HCT116 (cell line): Measurements from ENCODE around the gene HTRA2. TPM values are rescaled to one million over a fixed set of nuclear protein-coding genes. Genes with fewer than 3 reads are reported as not detected.

ENCODE experiments used
- ATAC-seq: fragments of 200-7000 bp; cut with Tn5 transposase; 2 replicates; pipeline ENCODE4 v1.9.1; 2020; ENCODE audit warnings: mild to moderate bottlenecking, moderate library complexity
- BruUV-seq: library from RNA; stranded (reverse); fragments of 400-500 nt; replicated peaks from 2 replicates; lab custom pipeline; 2021; lab: Mats Ljungman, UMichigan
- CTCF ChIA-PET: fragments of 300-600 bp; sonication (Branson Sonifier 250); formaldehyde crosslinking; loops from one replicate; lab custom pipeline; 2021; ENCODE audit warnings: antibody characterized with exemption; lab: Charles Lee
- POLR2A ChIA-PET: fragments of 300-600, 350-600 bp; sonication (Branson Sonifier 250); formaldehyde crosslinking; loops from one replicate; lab custom pipeline; 2021; ENCODE audit warnings: antibody characterized with exemption; lab: Charles Lee
- RAD21 ChIA-PET, 2 experiments: fragments of 300-600 bp; sonication (Branson Sonifier 250); formaldehyde crosslinking; loops; one replicate each; lab custom pipeline; 2023; ENCODE audit warnings: low total read pairs in 2 of 2; ENCODE audit not compliant: uncharacterized antibody in 2 of 2, unreplicated experiment in 2 of 2, low non-redundant PET in 1 of 2; lab: Charles Lee
- DNase-seq: peaks from one replicate; pipeline ENCODE4 v3.0.0-alpha.2; 2010; ENCODE audit warnings: low read depth, low spot score
- H2AFZ ChIP-seq: fragments of 200-600 bp; shearing (Covaris generic), sonication (generic); 2 replicates; pipeline ENCODE4 v1.6.1; 2017; ENCODE audit warnings: low read depth, mixed run types, mixed read lengths, antibody characterized with exemption, low read length; ENCODE audit not compliant: poor library complexity, severe bottlenecking
- H3K27ac ChIP-seq: 2 replicates; pipeline ENCODE4 v1.5.1; 2012; ENCODE audit warnings: low read depth, low read length
- H3K27me3 ChIP-seq: fragments of 200-600 bp; sonication (generic); 2 replicates; pipeline ENCODE4 v1.6.1; 2016; ENCODE audit warnings: mixed run types, low read length, mixed read lengths; ENCODE audit not compliant: insufficient read depth
- H3K36me3 ChIP-seq, 2 experiments: fragments of 200-500 bp in 1 of 2; fragments of 200-600 bp in 1 of 2; sonication (Bioruptor generic) in 1 of 2; sonication (generic) in 1 of 2; 2 replicates each; pipeline versions ENCODE4 v1.5.1 to v1.6.1; 2014 to 2016; ENCODE audit warnings: low read length in 2 of 2, inconsistent platforms in 1 of 2, mixed read lengths in 1 of 2, mixed run types in 1 of 2; ENCODE audit not compliant: insufficient read depth in 2 of 2, control insufficient read depth in 1 of 2
- H3K4me1 ChIP-seq, 2 experiments: fragments of 200-600 bp in 1 of 2; sonication (generic) in 1 of 2; 2 replicates each; pipeline versions ENCODE4 v1.5.1 to v1.6.1; 2012 to 2017; ENCODE audit warnings: low read length in 2 of 2, inconsistent platforms in 1 of 2, mild to moderate bottlenecking in 1 of 2, mixed read lengths in 1 of 2, mixed run types in 1 of 2, moderate library complexity in 1 of 2; ENCODE audit not compliant: insufficient read depth in 2 of 2, control insufficient read depth in 1 of 2
- H3K4me2 ChIP-seq: fragments of 200-600 bp; sonication (generic); 2 replicates; pipeline ENCODE4 v1.6.1; 2017; ENCODE audit warnings: mixed run types, low read length, mixed read lengths
- H3K4me3 ChIP-seq, 2 experiments: fragments of 200-600 bp in 1 of 2; sonication (generic) in 1 of 2; replicated peaks in 1 of 2; 2 replicates each; pipeline ENCODE4 v1.5.1; 2011 to 2016; ENCODE audit warnings: low read length in 2 of 2, control low read depth in 1 of 2, low read depth in 1 of 2, mild to moderate bottlenecking in 1 of 2, mixed read lengths in 1 of 2, mixed run types in 1 of 2
- H3K79me2 ChIP-seq: fragments of 200-600 bp; sonication (generic); 2 replicates; pipeline ENCODE4 v1.6.1; 2017; ENCODE audit warnings: mild to moderate bottlenecking, mixed run types, low read length, moderate library complexity, mixed read lengths; ENCODE audit not compliant: insufficient read depth
- H3K9ac ChIP-seq: fragments of 200-600 bp; sonication (generic); 2 replicates; pipeline ENCODE4 v1.6.1; 2016; ENCODE audit warnings: low read length, mixed read lengths
- H3K9me2 ChIP-seq: fragments of 200-600 bp; sonication (generic), shearing (Covaris generic); 2 replicates; pipeline ENCODE4 v1.6.1; 2017; ENCODE audit warnings: mixed run types, mild to moderate bottlenecking, moderate library complexity; ENCODE audit not compliant: insufficient read depth
- H3K9me3 ChIP-seq, 2 experiments: fragments of 200-500 bp in 1 of 2; fragments of 200-600 bp in 1 of 2; sonication (Bioruptor generic) in 1 of 2; sonication (generic) in 1 of 2; 2 replicates each; pipeline ENCODE4 v1.6.1; 2014 to 2017; ENCODE audit warnings: low read length in 2 of 2, mixed read lengths in 2 of 2, inconsistent platforms in 1 of 2, low read depth in 1 of 2, mild to moderate bottlenecking in 1 of 2, mixed run types in 1 of 2, moderate library complexity in 1 of 2; ENCODE audit not compliant: control insufficient read depth in 1 of 2, insufficient read depth in 1 of 2
- H4K20me1 ChIP-seq: fragments of 200-600 bp; sonication (generic), shearing (Covaris generic); 2 replicates; pipeline ENCODE4 v1.6.1; 2017; ENCODE audit warnings: mixed run types, mild to moderate bottlenecking, moderate library complexity; ENCODE audit not compliant: insufficient read depth
- ATF3 ChIP-seq: IDR thresholded peaks from 2 replicates; pipeline ENCODE4 v1.6.1; 2012
- CBX3 ChIP-seq: IDR thresholded peaks from 2 replicates; pipeline ENCODE4 v1.6.1; 2012; ENCODE audit warnings: low read depth
- CTCF ChIP-seq, 3 experiments: fragments of 200-600 bp in 1 of 3; sonication (generic) in 1 of 3; IDR thresholded peaks in 2 of 3; conservative IDR thresholded peaks in 1 of 3; 2 replicates each; pipeline ENCODE4 v1.5.1; 2012 to 2017; ENCODE audit warnings: low read depth in 2 of 3, low read length in 2 of 3, antibody characterized with exemption in 1 of 3, borderline replicate concordance in 1 of 3, control low read depth in 1 of 3, mild to moderate bottlenecking in 1 of 3, mixed read lengths in 1 of 3, mixed run types in 1 of 3, moderate library complexity in 1 of 3; ENCODE audit not compliant: insufficient read depth in 1 of 3
- EGR1 ChIP-seq: IDR thresholded peaks from 2 replicates; pipeline ENCODE4 v1.6.1; 2012; ENCODE audit warnings: low read depth
- ELF1 ChIP-seq: IDR thresholded peaks from 2 replicates; pipeline ENCODE4 v1.6.1; 2012; ENCODE audit warnings: low read depth, borderline replicate concordance
- FOSL1 ChIP-seq: IDR thresholded peaks from 2 replicates; pipeline ENCODE4 v1.6.1; 2012; ENCODE audit warnings: low read depth
- JUND ChIP-seq: IDR thresholded peaks from 2 replicates; pipeline ENCODE4 v1.6.1; 2012
- POLR2A ChIP-seq: IDR thresholded peaks from 2 replicates; pipeline ENCODE4 v1.7.0; 2011; ENCODE audit warnings: borderline replicate concordance; ENCODE audit not compliant: insufficient read depth, insufficient read length; ENCODE audit errors: extremely low read depth
- POLR2AphosphoS5 ChIP-seq: IDR thresholded peaks from 2 replicates; pipeline ENCODE4 v1.6.1; 2011; ENCODE audit warnings: mild to moderate bottlenecking, low read depth, low read length, moderate library complexity
- RAD21 ChIP-seq: IDR thresholded peaks from 2 replicates; pipeline ENCODE4 v1.6.1; 2012; ENCODE audit warnings: low read depth, mild to moderate bottlenecking
- SIN3A ChIP-seq: IDR thresholded peaks from 2 replicates; pipeline ENCODE4 v1.6.1; 2012; ENCODE audit warnings: low read depth
- SRF ChIP-seq: IDR thresholded peaks from 2 replicates; pipeline ENCODE4 v1.6.1; 2012; ENCODE audit warnings: low read depth
- TCF7L2 ChIP-seq: IDR thresholded peaks from 2 replicates; pipeline ENCODE4 v1.7.0; 2011; ENCODE audit warnings: borderline replicate concordance, inconsistent platforms; ENCODE audit not compliant: insufficient read depth, insufficient read length; ENCODE audit errors: extremely low read depth
- ZFX ChIP-seq: fragments of 450-650 bp; IDR thresholded peaks from 2 replicates; pipeline ENCODE4 v1.6.1; 2017
- intact Hi-C: fragments of 100-400 bp; cut with micrococcal nuclease; formaldehyde crosslinking; loops from 2 replicates; pipeline ENCODE4 v1.10.0; 2022
- total RNA-seq: library from RNA; stranded (reverse); gene quantifications from one replicate; pipeline ENCODE4 v1.2.1, GENCODE V29; 2021; ENCODE audit not compliant: unreplicated experiment

HTRA2 gene
- total RNA-seq, 1 experiment from 2014 or later, result 36.2 TPM

GRCh38 chr2:74491648-74492544 is 37.8 kb upstream of the HTRA2 start (continued):
- TF ChIP-seq CTCF (IDR thresholded peaks at IDR 0.05 in 2 of 3, conservative IDR thresholded peaks at IDR 0.05 in 1 of 3; ENCODE audit: borderline replicate concordance in 1 of 3, insufficient read depth in 1 of 3, low read depth in 2 of 3, low read length in 2 of 3), result no peak
- TF ChIP-seq EGR1, result no peak
- TF ChIP-seq, all 23 proteins: peak for 0

- no peak for TF ChIP-seq TCF7L2
- TF ChIP-seq CBX3, result no peak
- TF ChIP-seq JUND, result no peak
- TF ChIP-seq POLR2A, result no peak
- no peak for TF ChIP-seq SIN3A
- no peak for TF ChIP-seq RAD21
- no peak for TF ChIP-seq ELF1
- no peak for TF ChIP-seq SRF
- TF ChIP-seq ZFX, result no peak
- TF ChIP-seq POLR2AphosphoS5, result no peak
- TF ChIP-seq FOSL1, result no peak
- TF ChIP-seq ATF3, result no peak
- Histone ChIP-seq H3K27ac (no peak overlapping the region), H3K9me2 (no peaks in the 10 kb centered on the region), H3K36me3 (peaks cover 4 to 17% of the 10 kb centered on the region in 2 experiments; a peak in 2 of 4 replicates), H3K79me2 (no peaks in the 10 kb centered on the region), H4K20me1 (no peaks in the 10 kb centered on the region), H3K4me3 (no peak overlapping the region), H2AFZ (no peak overlapping the region), H3K4me1 (peaks cover 0 to under 1% of the 10 kb centered on the region in 2 experiments; a peak in 1 of 4 replicates), H3K9me3 (no peaks in the 10 kb centered on the region), H3K4me2 (no peak overlapping the region), H3K9ac (no peak overlapping the region), H3K27me3 (no peaks in the 10 kb centered on the region)
- no peak for DNase-seq
- no peak for ATAC-seq
- CTCF ChIA-PET, result no interaction called here
- POLR2A ChIA-PET, result no interaction called here
- intact Hi-C loops, result no loop called here
- BruUV-seq, result no TSS peak
- RAD21 ChIA-PET, result no interaction called here
Observed at GRCh38 chr2:74493546-74493945, 36.2 kb upstream of the HTRA2 start.
